Thyroid gland (tissue), 4 donors: ENCODE results near the gene COL23A1. TPM values are rescaled to one million over a fixed set of nuclear protein-coding genes. Genes with fewer than 3 reads are reported as not detected.

Experiments used
- DNase-seq, 2 donors: peaks; one replicate each; pipeline ENCODE4 v3.0.0-alpha.2; 2019
- H3K27ac ChIP-seq, 3 donors: fragments of 200-600 bp; sonication (generic); 1 replicate in 2 of 3; 2 replicates in 1 of 3; pipeline ENCODE4 v1.5.1; 2016 to 2019; ENCODE audit warnings: mild to moderate bottlenecking in 1 of 3, moderate library complexity in 1 of 3
- H3K27me3 ChIP-seq: fragments of 200-600 bp; sonication (generic); one replicate; pipeline ENCODE4 v1.5.1; 2019
- H3K36me3 ChIP-seq, 2 donors: fragments of 200-600 bp; sonication (generic); one replicate each; pipeline ENCODE4 v1.5.1; 2016 to 2019
- H3K4me1 ChIP-seq, 2 donors: fragments of 200-600 bp; sonication (generic); one replicate each; pipeline ENCODE4 v1.5.1; 2017 to 2019
- H3K4me3 ChIP-seq, 3 donors: fragments of 200-600 bp; sonication (generic); replicated peaks in 1 of 3; 1 replicate in 2 of 3; 2 replicates in 1 of 3; pipeline ENCODE4 v1.5.1; 2016; ENCODE audit warnings: mild to moderate bottlenecking in 1 of 3
- H3K9me3 ChIP-seq: fragments of 200-600 bp; sonication (generic); one replicate; pipeline ENCODE4 v1.5.1; 2017
- POLR2A ChIP-seq, 2 donors: fragments of 450-650 bp; IDR thresholded peaks; one replicate each; pipeline ENCODE4 v1.6.1; 2017; ENCODE audit warnings: antibody characterized with exemption in 2 of 2, mild to moderate bottlenecking in 2 of 2, moderate library complexity in 1 of 2
- WGBS, 2 donors: methylation state at CpG; one replicate each; pipeline ENCODE4 v1.1.5; 2017; 5-methylcytosine and 5-hydroxymethylcytosine counted together
- intact Hi-C: fragments of 100-400 bp; cut with DNase I; formaldehyde crosslinking; loops from one replicate; pipeline ENCODE4 v1.15.1; 2023
- total RNA-seq, 4 donors: library from RNA; depleted of rRNA; stranded (reverse); fragments of >200 nt; gene quantifications; one replicate each; pipeline ENCODE4 v1.2.3, GENCODE V29; 2016
- TF ChIP-seq, protein P1 (sequence below), 6 experiments: fragments of 200-600 bp in 3 of 6; fragments of 450-650 bp in 3 of 6; sonication (generic) in 3 of 6; IDR thresholded peaks; one replicate each; pipeline ENCODE4 v1.5.1; 2016 to 2019; ENCODE audit warnings: antibody characterized with exemption in 6 of 6, mild to moderate bottlenecking in 2 of 6, inconsistent platforms in 1 of 6, moderate library complexity in 1 of 6

COL23A1 gene
- total RNA-seq, 4 donors from 2014 or later = 76.6 to 108 (median 95.7) TPM

DNA sequence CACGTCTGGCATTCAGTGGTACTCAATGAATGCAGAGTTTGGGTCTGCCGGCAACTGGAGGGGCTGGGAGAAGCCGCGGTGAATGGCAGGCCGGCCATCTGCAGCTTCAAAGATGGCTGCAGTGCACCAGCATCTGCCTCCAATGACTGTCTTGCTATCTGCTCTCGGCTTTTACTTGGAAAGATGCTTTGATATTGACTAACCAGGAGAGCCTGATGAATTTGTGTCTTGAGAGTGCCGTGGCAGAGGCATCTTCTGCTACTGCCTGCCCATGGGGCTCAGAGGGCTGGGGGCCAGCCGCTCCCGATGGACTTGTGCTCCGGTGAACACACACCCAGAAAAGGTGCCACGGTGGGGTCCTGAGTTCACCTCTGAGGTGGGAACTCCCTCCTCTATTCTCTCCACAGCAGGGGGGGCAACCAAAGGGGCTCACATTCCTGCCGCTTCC is 164.5 kb downstream of the COL23A1 start:
- no peak for DNase-seq
- 92 to 93% methylated on average over 12 of the region's 12 CpGs for WGBS, 2 donors
- Histone ChIP-seq H3K36me3 (no peaks in the 10 kb centered on the region), H3K27me3 (no peaks in the 10 kb centered on the region), H3K4me1 (peaks cover 27 to 30% of the 10 kb centered on the region in 2 donors), H3K4me3 (no peak overlapping the region), H3K27ac (no peak overlapping the region), H3K9me3 (no peaks in the 10 kb centered on the region)
- intact Hi-C loops = no loop called here
- TF ChIP-seq, protein P1, sequence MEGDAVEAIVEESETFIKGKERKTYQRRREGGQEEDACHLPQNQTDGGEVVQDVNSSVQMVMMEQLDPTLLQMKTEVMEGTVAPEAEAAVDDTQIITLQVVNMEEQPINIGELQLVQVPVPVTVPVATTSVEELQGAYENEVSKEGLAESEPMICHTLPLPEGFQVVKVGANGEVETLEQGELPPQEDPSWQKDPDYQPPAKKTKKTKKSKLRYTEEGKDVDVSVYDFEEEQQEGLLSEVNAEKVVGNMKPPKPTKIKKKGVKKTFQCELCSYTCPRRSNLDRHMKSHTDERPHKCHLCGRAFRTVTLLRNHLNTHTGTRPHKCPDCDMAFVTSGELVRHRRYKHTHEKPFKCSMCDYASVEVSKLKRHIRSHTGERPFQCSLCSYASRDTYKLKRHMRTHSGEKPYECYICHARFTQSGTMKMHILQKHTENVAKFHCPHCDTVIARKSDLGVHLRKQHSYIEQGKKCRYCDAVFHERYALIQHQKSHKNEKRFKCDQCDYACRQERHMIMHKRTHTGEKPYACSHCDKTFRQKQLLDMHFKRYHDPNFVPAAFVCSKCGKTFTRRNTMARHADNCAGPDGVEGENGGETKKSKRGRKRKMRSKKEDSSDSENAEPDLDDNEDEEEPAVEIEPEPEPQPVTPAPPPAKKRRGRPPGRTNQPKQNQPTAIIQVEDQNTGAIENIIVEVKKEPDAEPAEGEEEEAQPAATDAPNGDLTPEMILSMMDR (IDR thresholded peaks at IDR 0.05) = no peak
- TF ChIP-seq POLR2A (IDR thresholded peaks at IDR 0.05) = no peak

DNA sequence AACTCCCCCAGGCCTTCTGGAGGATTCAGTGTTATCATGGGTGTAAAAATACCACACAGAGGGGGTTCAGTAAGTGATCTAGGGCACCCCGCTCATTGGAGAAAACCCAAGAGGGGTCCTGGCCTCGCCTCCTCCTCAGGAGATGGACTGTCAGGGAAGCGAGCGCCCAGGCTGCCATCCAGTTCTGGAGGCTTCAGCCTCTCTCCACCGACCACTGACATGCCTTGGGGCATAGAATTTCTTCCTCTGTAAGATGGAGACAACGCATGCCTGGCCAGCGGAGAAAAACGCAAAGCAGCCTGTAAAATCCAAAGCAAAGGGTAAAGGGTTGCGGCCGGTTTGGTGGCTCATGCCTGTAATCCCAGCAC is 165.4 kb downstream of the COL23A1 start:
- DNase-seq = no peak
- WGBS, 2 donors = 94% methylated on average over 10 of the region's 10 CpGs
- Histone ChIP-seq H3K36me3 (no peaks in the 10 kb centered on the region), H3K4me3 (no peak overlapping the region), H3K27me3 (no peaks in the 10 kb centered on the region), H3K9me3 (no peaks in the 10 kb centered on the region), H3K4me1 (peaks cover 19 to 23% of the 10 kb centered on the region in 2 donors), H3K27ac (peak overlapping the region in 1 of 3 donors; percentile 6)
- TF ChIP-seq, protein P1 (IDR thresholded peaks at IDR 0.05) = no peak
- TF ChIP-seq POLR2A (IDR thresholded peaks at IDR 0.05) = no peak
- intact Hi-C loops = no loop called here

DNA sequence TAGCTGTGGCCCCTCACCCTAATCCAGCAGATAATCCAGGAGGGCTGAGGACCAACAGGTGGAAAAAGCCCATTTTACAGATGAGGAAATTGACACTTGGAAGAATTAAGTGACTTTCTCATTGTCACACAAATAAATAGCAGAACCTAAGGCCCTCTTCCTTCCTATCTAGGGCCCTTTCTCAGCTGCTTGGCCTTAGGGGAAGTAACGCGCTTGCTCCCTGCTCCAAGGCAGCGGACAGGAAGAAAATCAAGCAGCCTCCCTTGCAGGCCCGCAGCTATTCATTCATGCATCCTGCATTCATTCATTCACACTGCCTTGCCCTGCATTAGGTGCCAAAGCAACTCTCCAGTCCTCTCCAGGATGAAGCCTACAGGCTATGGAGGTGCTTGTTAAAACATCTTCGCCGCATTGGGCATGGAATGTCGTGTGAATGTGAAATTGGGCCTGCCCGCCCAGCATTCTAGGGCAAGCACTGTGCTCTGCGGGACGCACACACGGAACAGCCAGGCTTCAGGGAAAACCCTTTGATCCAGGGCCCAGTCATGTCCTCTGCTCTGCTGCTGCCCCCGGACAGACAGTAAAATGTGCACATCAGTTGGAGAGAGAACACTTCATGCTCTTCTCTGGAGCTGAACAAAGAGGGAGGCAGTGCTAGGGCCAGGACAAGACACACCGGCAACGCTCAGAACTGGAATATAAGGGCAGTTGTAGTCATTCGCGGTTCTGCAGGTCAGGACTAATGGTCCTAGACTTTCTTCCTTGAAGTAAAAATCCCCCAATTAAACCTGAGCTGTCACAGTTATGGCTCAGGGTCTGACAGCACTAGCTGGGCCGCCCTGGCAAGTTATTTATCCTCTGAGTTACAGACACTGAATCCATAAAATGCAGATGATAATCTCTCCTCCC is 166.0 kb downstream of the COL23A1 start:
- peak overlapping the region; percentile 3 to 45 (median 6) for H3K27ac ChIP-seq

DNA sequence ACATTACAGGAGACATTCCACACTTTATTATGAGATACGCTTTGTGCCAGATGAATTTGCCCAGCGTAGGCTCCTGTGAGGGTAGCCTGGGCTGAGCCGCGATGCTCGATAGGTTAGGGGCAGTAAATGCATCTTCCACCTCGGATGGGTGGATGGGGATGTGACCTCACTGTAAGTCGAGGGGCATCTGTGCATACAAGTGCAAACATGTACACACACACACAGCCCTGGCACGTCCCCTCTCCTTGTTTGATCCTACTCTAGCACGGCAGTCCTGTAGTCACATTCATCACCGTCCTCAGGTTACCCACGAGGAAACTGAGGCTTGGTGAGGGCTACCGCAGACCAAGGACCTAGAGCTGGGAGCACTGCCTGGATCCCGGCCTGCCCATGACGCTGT is 166.8 kb downstream of the COL23A1 start:
- Histone ChIP-seq H3K9me3 (no peaks in the 10 kb centered on the region), H3K4me3 (no peak overlapping the region), H3K27me3 (no peaks in the 10 kb centered on the region), H3K36me3 (no peaks in the 10 kb centered on the region), H3K4me1 (peaks cover 14 to 20% of the 10 kb centered on the region in 2 donors), H3K27ac (no peak overlapping the region)
- no peak for TF ChIP-seq POLR2A (IDR thresholded peaks at IDR 0.05)
- TF ChIP-seq, protein P1 (IDR thresholded peaks at IDR 0.05) = no peak
- DNase-seq = no peak
- 96 to 97% methylated on average over 14 of the region's 14 CpGs for WGBS, 2 donors
- intact Hi-C loops = no loop called here

More for the DNA sequence above, 166.0 kb downstream of the COL23A1 start:
- Histone ChIP-seq H3K36me3 (no peaks in the 10 kb centered on the region), H3K4me3 (no peak overlapping the region), H3K9me3 (no peaks in the 10 kb centered on the region), H3K27me3 (no peaks in the 10 kb centered on the region), H3K4me1 (peaks cover 18 to 20% of the 10 kb centered on the region in 2 donors)
- WGBS, 2 donors = 68 to 70% methylated on average over 17 of the region's 17 CpGs
- TF ChIP-seq, protein P1 (IDR thresholded peaks at IDR 0.05) = no peak
- TF ChIP-seq POLR2A (IDR thresholded peaks at IDR 0.05) = no peak
- intact Hi-C loops = no loop called here
- peak; percentile 50 to 67 for DNase-seq

DNA sequence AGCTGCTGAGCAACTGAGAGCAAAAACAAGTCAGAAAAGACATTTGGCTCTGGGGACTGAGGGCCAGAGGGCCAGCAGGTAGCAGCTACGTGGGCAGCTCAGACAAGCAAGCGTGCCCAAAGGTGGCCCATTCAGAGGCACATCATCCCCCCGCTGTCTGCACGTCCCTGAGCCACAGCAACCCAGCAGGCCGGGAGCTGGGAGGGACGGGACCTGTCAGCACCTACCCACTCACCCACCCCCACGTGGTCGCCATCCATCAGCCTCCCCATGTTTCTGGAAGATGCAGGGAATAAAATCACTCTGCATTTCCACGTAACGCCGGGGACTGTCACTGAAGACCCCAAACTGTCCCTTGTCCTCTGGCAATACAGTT is 167.8 kb downstream of the COL23A1 start:
- 91 to 93% methylated on average over 10 to 11 of the region's 11 CpGs for WGBS, 2 donors
- DNase-seq = no peak
- Histone ChIP-seq H3K9me3 (no peaks in the 10 kb centered on the region), H3K27ac (no peak overlapping the region), H3K36me3 (no peaks in the 10 kb centered on the region), H3K27me3 (no peaks in the 10 kb centered on the region), H3K4me3 (no peak overlapping the region), H3K4me1 (peaks cover 7 to 15% of the 10 kb centered on the region in 2 donors)
- TF ChIP-seq, protein P1 (IDR thresholded peaks at IDR 0.05) = no peak
- TF ChIP-seq POLR2A (IDR thresholded peaks at IDR 0.05) = no peak
- intact Hi-C loops = no loop called here
